HepG2 (cell line): ENCODE measurements around the gene CGNL1. TPM values are rescaled to one million over a fixed set of nuclear protein-coding genes. Genes with fewer than 3 reads are reported as not detected.

ENCODE experiments used
- ATAC-seq: fragments of 200-7000 bp; cut with Tn5 transposase; 3 replicates; pipeline ENCODE4 v1.9.1; 2020; ENCODE audit warnings: mild to moderate bottlenecking, moderate library complexity
- BruUV-seq: library from RNA; stranded (reverse); fragments of 400-500 nt; replicated peaks from 2 replicates; lab custom pipeline; 2021; lab: Mats Ljungman, UMichigan
- CTCF ChIA-PET: fragments of 300-600 bp; formaldehyde crosslinking; extraction: SDS; loops from one replicate; lab custom pipeline; 2021; ENCODE audit warnings: low total read pairs, inconsistent platforms, low intra/inter-chr PET ratio; lab: Yijun Ruan, JAX
- POLR2A ChIA-PET: fragments of 350-600 bp; sonication (Branson Sonifier 250); formaldehyde crosslinking; loops from one replicate; lab custom pipeline; 2020; ENCODE audit warnings: antibody characterized with exemption, inconsistent platforms; lab: Yijun Ruan, JAX
- DNase-seq: peaks from one replicate; pipeline ENCODE4 v3.0.0-alpha.2; 2015; ENCODE audit warnings: low spot score
- FAIRE-seq: peaks from 3 replicates; lab custom pipeline; 2011; peaks lifted over from hg19 to GRCh38; lab: Jason Lieb, UNC
- H2AFZ ChIP-seq: one replicate; pipeline ENCODE4 v1.6.1; 2011; ENCODE audit warnings: low read length, inconsistent platforms
- H3K27ac ChIP-seq: fragments of 300-600 bp; 3 replicates; pipeline ENCODE4 v1.8.0; 2011; ENCODE audit warnings: mixed run types, mild to moderate bottlenecking, mixed read lengths, low read length, inconsistent platforms; ENCODE audit not compliant: insufficient read depth; ENCODE audit errors: extremely low read length
- H3K27me3 ChIP-seq, 2 experiments: fragments of 200-600 bp in 1 of 2; 2 replicates in 1 of 2; 3 replicates in 1 of 2; pipeline versions ENCODE4 v1.6.0 to v1.8.0; 2011; ENCODE audit warnings: low read length in 2 of 2, mild to moderate bottlenecking in 2 of 2, moderate library complexity in 2 of 2, inconsistent platforms in 1 of 2; ENCODE audit not compliant: insufficient read depth in 2 of 2, control insufficient read depth in 1 of 2
- H3K36me3 ChIP-seq, 2 experiments: fragments of 200-600 bp in 1 of 2; replicated peaks in 1 of 2; 2 replicates in 1 of 2; 3 replicates in 1 of 2; pipeline versions ENCODE4 v1.5.1 to v1.8.0; 2011; ENCODE audit warnings: low read length in 2 of 2, inconsistent platforms in 1 of 2; ENCODE audit not compliant: insufficient read depth in 2 of 2, control insufficient read depth in 1 of 2
- H3K4me1 ChIP-seq: 2 replicates; pipeline ENCODE4 v1.5.1; 2012; ENCODE audit warnings: low read length, inconsistent platforms; ENCODE audit not compliant: insufficient read depth
- H3K4me2 ChIP-seq: 2 replicates; pipeline ENCODE4 v1.6.0; 2011; ENCODE audit warnings: low read depth, low read length, inconsistent platforms
- H3K4me3 ChIP-seq, 3 experiments: fragments of 200-600 bp in 1 of 3; sonication (generic), shearing (Covaris generic) in 1 of 3; replicated peaks in 1 of 3; 2 replicates each; pipeline ENCODE4 v1.5.1; 2011 to 2016; ENCODE audit warnings: low read length in 3 of 3, inconsistent platforms in 2 of 3, low read depth in 2 of 3, mild to moderate bottlenecking in 2 of 3, control low read depth in 1 of 3, mixed read lengths in 1 of 3; ENCODE audit not compliant: insufficient read depth in 1 of 3
- H3K79me2 ChIP-seq: one replicate; pipeline ENCODE4 v1.6.1; 2011; ENCODE audit warnings: low read length, inconsistent platforms; ENCODE audit not compliant: insufficient read depth
- H3K9ac ChIP-seq: 2 replicates; pipeline ENCODE4 v1.6.0; 2011; ENCODE audit warnings: mild to moderate bottlenecking, low read depth, low read length, inconsistent platforms; ENCODE audit not compliant: insufficient read depth
- H3K9me3 ChIP-seq: 2 replicates; pipeline ENCODE4 v1.5.1; 2012; ENCODE audit warnings: mild to moderate bottlenecking, low read length
- H4K20me1 ChIP-seq: 2 replicates; pipeline ENCODE4 v1.6.0; 2011; ENCODE audit warnings: inconsistent platforms, mild to moderate bottlenecking, low read length, moderate library complexity; ENCODE audit not compliant: insufficient read depth
- CCAR2 ChIP-seq: fragments of 200-400 bp; formaldehyde crosslinking; optimal IDR thresholded peaks from 2 replicates; pipeline ENCODE3; 2018; ENCODE audit warnings: low read depth, mild to moderate bottlenecking, low read length, moderate library complexity
- JUNB ChIP-seq: sonication (generic); formaldehyde crosslinking; IDR thresholded peaks from 2 replicates; pipeline ENCODE4 v1.8.0; 2022; ENCODE audit warnings: missing genetic modification reagents, mild to moderate bottlenecking, borderline replicate concordance
- MEF2D ChIP-seq: sonication (generic); formaldehyde crosslinking; IDR thresholded peaks from 2 replicates; pipeline ENCODE4 v1.5.1; 2020; ENCODE audit warnings: mild to moderate bottlenecking, missing genetic modification reagents
- NRL ChIP-seq: sonication (generic); formaldehyde crosslinking; IDR thresholded peaks from 2 replicates; pipeline ENCODE4 v1.5.0; 2020; ENCODE audit warnings: missing genetic modification reagents, mild to moderate bottlenecking, moderate library complexity, borderline replicate concordance
- SRF ChIP-seq: IDR thresholded peaks from 2 replicates; pipeline ENCODE4 v1.6.1; 2011; ENCODE audit warnings: mild to moderate bottlenecking, low read depth, low read length, moderate library complexity
- TFDP2 ChIP-seq: sonication (generic); formaldehyde crosslinking; IDR thresholded peaks from 2 replicates; pipeline ENCODE4 v1.4.0; 2020; ENCODE audit warnings: missing genetic modification reagents
- TRIM22 ChIP-seq: fragments of 450-650 bp; IDR thresholded peaks from 2 replicates; pipeline ENCODE4 v1.6.1; 2017
- ZNF260 ChIP-seq: sonication (generic); formaldehyde crosslinking; IDR thresholded peaks from 2 replicates; pipeline ENCODE4 v1.4.0; 2020; ENCODE audit warnings: missing genetic modification reagents, low read depth, mild to moderate bottlenecking, borderline replicate concordance
- ZNF598 ChIP-seq: sonication (generic); formaldehyde crosslinking; IDR thresholded peaks from 2 replicates; pipeline ENCODE4 v1.5.1; 2020; ENCODE audit warnings: mild to moderate bottlenecking, missing genetic modification reagents, borderline replicate concordance
- WGBS: methylation state at CpG from one replicate; pipeline ENCODE4 v1.1.6; 2017; ENCODE audit warnings: low lambda C conversion rate; 5-methylcytosine and 5-hydroxymethylcytosine counted together
- in situ Hi-C: cut with HindIII; loops from 2 replicates; pipeline ENCODE4 v1.10.0; 2017; ENCODE audit warnings: low pct_unique_long_range_greater_than_20kb; ENCODE audit not compliant: extremely low pct_ligation_motif_present
- intact Hi-C: fragments of 100-400 bp; cut with micrococcal nuclease; formaldehyde crosslinking; loops from one replicate; pipeline ENCODE4 v1.10.0; 2022; ENCODE audit not compliant: unreplicated experiment
- polyA plus RNA-seq, 8 experiments: library from polyadenylated mRNA; depleted of rRNA in 3 of 8; stranded (reverse) in 7 of 8; unstranded in 1 of 8; fragments of >200 nt; fragmentation: Illumina TruSeq in 4 of 8; extraction: Trizol in 4 of 8; gene quantifications; 2 replicates each; pipeline versions ENCODE4 v1.2.1 to v1.2.3, GENCODE V29; 2011 to 2016; ENCODE audit warnings: low read depth in 4 of 8, missing spikeins in 1 of 8, mixed read lengths in 1 of 8; ENCODE audit not compliant: insufficient read depth in 1 of 8
- total RNA-seq, 5 experiments: library from RNA; depleted of rRNA; stranded (reverse); fragments of >200 nt; fragmentation: Illumina TruSeq; extraction: Trizol; gene quantifications; 2 replicates each; pipeline ENCODE4 v1.2.3, GENCODE V29; 2016; ENCODE audit warnings: low read depth in 1 of 5
- TF ChIP-seq, protein P1 (sequence below): sonication (generic); formaldehyde crosslinking; IDR thresholded peaks from 2 replicates; pipeline ENCODE4; 2020; ENCODE audit warnings: missing genetic modification reagents, mild to moderate bottlenecking, borderline replicate concordance
- TF ChIP-seq, protein P2 (sequence below): sonication (generic); formaldehyde crosslinking; IDR thresholded peaks from 2 replicates; pipeline ENCODE4 v1.4.0; 2020; ENCODE audit warnings: mild to moderate bottlenecking, missing genetic modification reagents

CGNL1 gene
- total and polyA plus RNA-seq, 2 of the 13 experiments (the other 11 are each of a cell fraction or from before 2014, with no cell fraction given) = 5.6 to 15.6 TPM

DNA sequence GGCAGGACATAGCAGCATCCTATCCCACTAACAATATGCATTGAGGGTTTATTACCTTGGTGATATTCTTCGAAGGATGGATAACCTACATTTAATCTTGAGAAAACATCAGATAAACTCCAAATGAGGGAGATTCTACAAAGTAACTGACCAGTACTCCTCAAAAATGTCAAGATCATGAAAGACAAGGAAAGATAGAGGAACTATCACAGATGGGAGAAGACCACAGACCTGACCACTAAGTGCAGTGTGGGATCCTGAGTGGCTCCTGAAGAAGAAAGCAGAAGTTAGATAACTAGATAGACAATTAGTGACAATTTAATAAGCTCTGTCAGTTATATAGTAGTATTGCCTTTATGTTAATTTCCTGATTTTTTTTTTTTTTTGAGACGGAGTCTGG is 17.7 kb upstream of the CGNL1 start:
- peaks cover 18% of the 10 kb centered on the region for H3K4me1 ChIP-seq
- intact Hi-C loops = no loop called here
- CTCF ChIA-PET = no interaction called here
- WGBS = 85% methylated on average over 2 of the region's 2 CpGs
- H3K9me3 ChIP-seq = no peaks in the 10 kb centered on the region
- H3K79me2 ChIP-seq = no peaks in the 10 kb centered on the region
- no peak overlapping the region for H2AFZ ChIP-seq
- BruUV-seq = no TSS peak
- peaks cover 0 to 1% of the 10 kb centered on the region in 2 experiments; a peak in 1 of 5 replicates for H3K27me3 ChIP-seq
- no peaks in the 10 kb centered on the region for H4K20me1 ChIP-seq
- no peak for ATAC-seq
- no peak for FAIRE-seq
- H3K27ac ChIP-seq = no peak overlapping the region
- H3K4me3 ChIP-seq = no peak overlapping the region
- in situ Hi-C loops = no loop called here
- POLR2A ChIA-PET = no interaction called here
- no peak overlapping the region for H3K4me2 ChIP-seq
- no peaks in the 10 kb centered on the region for H3K36me3 ChIP-seq
- no peak for DNase-seq
- H3K9ac ChIP-seq = no peak overlapping the region
- TF ChIP-seq ZNF260 (CRISPR knock-in tag) (no peak), MEF2D (no peak), NRL (no peak), SRF (no peak), TFDP2 (no peak), JUNB (CRISPR knock-in tag) (no peak), TRIM22 (no peak), ZNF598 (CRISPR knock-in tag) (no peak), CCAR2 (no peak)
- TF ChIP-seq, protein P1, sequence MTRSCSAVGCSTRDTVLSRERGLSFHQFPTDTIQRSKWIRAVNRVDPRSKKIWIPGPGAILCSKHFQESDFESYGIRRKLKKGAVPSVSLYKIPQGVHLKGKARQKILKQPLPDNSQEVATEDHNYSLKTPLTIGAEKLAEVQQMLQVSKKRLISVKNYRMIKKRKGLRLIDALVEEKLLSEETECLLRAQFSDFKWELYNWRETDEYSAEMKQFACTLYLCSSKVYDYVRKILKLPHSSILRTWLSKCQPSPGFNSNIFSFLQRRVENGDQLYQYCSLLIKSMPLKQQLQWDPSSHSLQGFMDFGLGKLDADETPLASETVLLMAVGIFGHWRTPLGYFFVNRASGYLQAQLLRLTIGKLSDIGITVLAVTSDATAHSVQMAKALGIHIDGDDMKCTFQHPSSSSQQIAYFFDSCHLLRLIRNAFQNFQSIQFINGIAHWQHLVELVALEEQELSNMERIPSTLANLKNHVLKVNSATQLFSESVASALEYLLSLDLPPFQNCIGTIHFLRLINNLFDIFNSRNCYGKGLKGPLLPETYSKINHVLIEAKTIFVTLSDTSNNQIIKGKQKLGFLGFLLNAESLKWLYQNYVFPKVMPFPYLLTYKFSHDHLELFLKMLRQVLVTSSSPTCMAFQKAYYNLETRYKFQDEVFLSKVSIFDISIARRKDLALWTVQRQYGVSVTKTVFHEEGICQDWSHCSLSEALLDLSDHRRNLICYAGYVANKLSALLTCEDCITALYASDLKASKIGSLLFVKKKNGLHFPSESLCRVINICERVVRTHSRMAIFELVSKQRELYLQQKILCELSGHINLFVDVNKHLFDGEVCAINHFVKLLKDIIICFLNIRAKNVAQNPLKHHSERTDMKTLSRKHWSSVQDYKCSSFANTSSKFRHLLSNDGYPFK (CRISPR knock-in tag) = no peak
- TF ChIP-seq, protein P2, sequence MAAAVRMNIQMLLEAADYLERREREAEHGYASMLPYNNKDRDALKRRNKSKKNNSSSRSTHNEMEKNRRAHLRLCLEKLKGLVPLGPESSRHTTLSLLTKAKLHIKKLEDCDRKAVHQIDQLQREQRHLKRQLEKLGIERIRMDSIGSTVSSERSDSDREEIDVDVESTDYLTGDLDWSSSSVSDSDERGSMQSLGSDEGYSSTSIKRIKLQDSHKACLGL (CRISPR knock-in tag) = no peak
